ENCODE data around the gene ITGA2B. TPM values are rescaled to one million over a fixed set of nuclear protein-coding genes. Genes with fewer than 3 reads are reported as not detected.

Gene ITGA2B
- total and polyA plus RNA-seq, 2 donors (not counting 1 experiment from before 2014, with no cell fraction given) = 0.10 to 0.66 TPM

DNA sequence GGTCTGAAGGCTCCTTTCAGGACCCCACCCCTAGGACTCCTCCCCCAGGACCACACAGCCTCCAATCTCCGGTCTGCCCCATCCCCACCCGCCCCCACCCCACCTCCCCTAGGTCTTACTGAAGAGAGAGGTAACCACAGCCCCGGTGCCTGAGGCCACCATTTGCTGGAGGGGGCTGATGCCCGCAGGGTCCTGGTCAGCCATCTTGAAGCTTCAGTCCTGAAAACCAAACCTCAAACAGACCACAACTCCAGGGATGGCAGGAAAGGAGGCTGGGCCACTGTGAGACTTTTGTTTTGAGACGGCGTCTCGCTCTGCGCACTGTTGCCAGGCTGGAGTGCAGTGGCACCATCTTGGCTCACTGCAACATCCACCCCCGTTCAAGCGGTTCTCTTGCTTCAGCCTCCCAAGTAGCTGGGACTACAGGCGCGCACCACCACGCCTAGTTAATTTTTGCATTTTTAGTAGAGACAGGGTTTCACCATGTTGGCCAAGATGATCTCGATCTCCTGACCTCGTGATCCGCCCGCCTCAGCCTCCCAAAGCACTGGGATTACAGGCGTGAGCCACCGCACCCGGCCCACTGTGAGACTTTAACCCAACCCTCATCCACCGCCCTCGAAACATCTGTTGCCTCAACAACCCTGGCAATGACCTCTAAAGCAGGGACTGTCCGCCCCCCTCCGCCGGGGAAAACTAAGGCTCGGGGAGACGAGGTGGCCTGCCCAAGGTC is 65.9 kb downstream of the ITGA2B start:
- no peaks in the 10 kb centered on the region for H4K20me1 ChIP-seq (ENCODE audit: control insufficient read depth, extremely low read depth, insufficient read depth, low read length)
- DNase-seq (ENCODE audit: low read depth in 2 of 2) = no peak
- peaks cover 2% of the 10 kb centered on the region for H3K4me1 ChIP-seq (ENCODE audit: control insufficient read depth, extremely low read depth, insufficient read depth, low read length)
- H3K27me3 ChIP-seq (ENCODE audit: control insufficient read depth, insufficient read depth, low read length) = no peaks in the 10 kb centered on the region
- peaks cover 6% of the 10 kb centered on the region for H3K79me2 ChIP-seq (ENCODE audit: control insufficient read depth, insufficient read depth, low read length)
- peak overlapping the region; percentile 98 for H3K4me2 ChIP-seq (ENCODE audit: extremely low read depth, insufficient read depth, low read length)
- no peak overlapping the region for H2AFZ ChIP-seq (ENCODE audit: low read length)
- H3K9ac ChIP-seq (ENCODE audit: insufficient read depth, low read length) = peak overlapping the region; percentile 73
- H3K9me3 ChIP-seq (ENCODE audit: control insufficient read depth, insufficient read depth, low read depth, low read length) = no peaks in the 10 kb centered on the region
- peaks cover 7% of the 10 kb centered on the region for H3K36me3 ChIP-seq (ENCODE audit: control insufficient read depth, insufficient read depth, low read length)
- TF ChIP-seq, protein P1, sequence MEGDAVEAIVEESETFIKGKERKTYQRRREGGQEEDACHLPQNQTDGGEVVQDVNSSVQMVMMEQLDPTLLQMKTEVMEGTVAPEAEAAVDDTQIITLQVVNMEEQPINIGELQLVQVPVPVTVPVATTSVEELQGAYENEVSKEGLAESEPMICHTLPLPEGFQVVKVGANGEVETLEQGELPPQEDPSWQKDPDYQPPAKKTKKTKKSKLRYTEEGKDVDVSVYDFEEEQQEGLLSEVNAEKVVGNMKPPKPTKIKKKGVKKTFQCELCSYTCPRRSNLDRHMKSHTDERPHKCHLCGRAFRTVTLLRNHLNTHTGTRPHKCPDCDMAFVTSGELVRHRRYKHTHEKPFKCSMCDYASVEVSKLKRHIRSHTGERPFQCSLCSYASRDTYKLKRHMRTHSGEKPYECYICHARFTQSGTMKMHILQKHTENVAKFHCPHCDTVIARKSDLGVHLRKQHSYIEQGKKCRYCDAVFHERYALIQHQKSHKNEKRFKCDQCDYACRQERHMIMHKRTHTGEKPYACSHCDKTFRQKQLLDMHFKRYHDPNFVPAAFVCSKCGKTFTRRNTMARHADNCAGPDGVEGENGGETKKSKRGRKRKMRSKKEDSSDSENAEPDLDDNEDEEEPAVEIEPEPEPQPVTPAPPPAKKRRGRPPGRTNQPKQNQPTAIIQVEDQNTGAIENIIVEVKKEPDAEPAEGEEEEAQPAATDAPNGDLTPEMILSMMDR (conservative IDR thresholded peaks at IDR 0.05 in 1 of 2, IDR thresholded peaks at IDR 0.05 in 1 of 2; ENCODE audit: low read depth in 1 of 2, low read length in 2 of 2) = no peak
- H3K27ac ChIP-seq (ENCODE audit: insufficient read depth, low read length) = peak overlapping the region; percentile 71
- peak overlapping the region; percentile 70 to 82 (median 79) for H3K4me3 ChIP-seq (replicated peaks in 1 of 4; ENCODE audit: control extremely low read depth in 1 of 4, insufficient read depth in 1 of 4, low read depth in 3 of 4, low read length in 4 of 4)

DNA sequence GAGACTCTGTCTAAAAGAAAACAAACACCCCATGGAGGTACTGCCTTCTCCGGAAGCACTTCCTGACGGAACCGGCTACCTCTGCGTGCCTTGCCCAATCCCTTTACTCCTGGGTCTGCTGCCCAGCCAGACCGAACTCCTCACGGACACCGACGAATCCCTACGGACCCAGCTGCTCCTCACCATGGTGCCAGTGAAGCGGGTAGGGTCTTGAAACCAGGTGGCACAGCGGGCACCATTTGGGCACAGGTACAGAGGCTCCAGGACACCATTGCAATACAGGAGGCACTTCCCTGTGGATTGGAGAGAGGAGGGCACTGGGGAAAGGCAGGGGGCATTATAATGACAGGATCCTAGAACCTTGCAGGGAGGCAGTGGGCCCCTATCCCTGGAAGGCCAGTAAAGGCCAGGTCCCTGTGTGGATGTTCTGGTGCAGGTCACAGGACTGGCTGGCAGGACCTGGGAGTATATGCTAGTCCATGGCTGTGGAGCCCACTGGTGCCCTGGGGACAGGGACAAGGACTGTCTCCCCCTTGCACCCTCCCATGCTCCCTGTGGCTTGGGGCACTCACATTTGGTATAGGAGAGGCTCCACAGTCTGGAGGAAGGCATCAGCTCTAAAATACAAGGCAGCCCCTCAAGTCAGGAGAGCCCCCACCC is 67.1 kb downstream of the ITGA2B start:
- Histone ChIP-seq H4K20me1 (ENCODE audit: control insufficient read depth, extremely low read depth, insufficient read depth, low read length) (no peaks in the 10 kb centered on the region), H2AFZ (ENCODE audit: low read length) (no peak overlapping the region), H3K79me2 (ENCODE audit: control insufficient read depth, insufficient read depth, low read length) (peaks cover 6% of the 10 kb centered on the region), H3K36me3 (ENCODE audit: control insufficient read depth, insufficient read depth, low read length) (peaks cover 7% of the 10 kb centered on the region), H3K4me1 (ENCODE audit: control insufficient read depth, extremely low read depth, insufficient read depth, low read length) (peaks cover 2% of the 10 kb centered on the region), H3K4me3 (replicated peaks in 1 of 4; ENCODE audit: control extremely low read depth in 1 of 4, insufficient read depth in 1 of 4, low read depth in 3 of 4, low read length in 4 of 4) (no peak overlapping the region), H3K9ac (ENCODE audit: insufficient read depth, low read length) (no peak overlapping the region), H3K9me3 (ENCODE audit: control insufficient read depth, insufficient read depth, low read depth, low read length) (no peaks in the 10 kb centered on the region), H3K27ac (ENCODE audit: insufficient read depth, low read length) (no peak overlapping the region), H3K4me2 (ENCODE audit: extremely low read depth, insufficient read depth, low read length) (no peak overlapping the region), H3K27me3 (ENCODE audit: control insufficient read depth, insufficient read depth, low read length) (no peaks in the 10 kb centered on the region)
- no peak for DNase-seq (ENCODE audit: low read depth in 2 of 2)
- no peak for TF ChIP-seq EZH2 (IDR thresholded peaks at IDR 0.05; ENCODE audit: low read length, missing control alignments)
- TF ChIP-seq, protein P1 (conservative IDR thresholded peaks at IDR 0.05 in 1 of 2, IDR thresholded peaks at IDR 0.05 in 1 of 2; ENCODE audit: low read depth in 1 of 2, low read length in 2 of 2) = no peak

Other genes with a start within 250 kb of the ITGA2B start
- 1.0 and 1.5 TPM in 2 replicates for gene HROB, start 247.7 kb downstream of the ITGA2B start, total RNA-seq
- 1.8 and 4.7 TPM in 2 replicates for gene HROB, start 247.7 kb downstream of the ITGA2B start, polyA plus RNA-seq
- gene ASB16, start 218.9 kb downstream of the ITGA2B start, total RNA-seq = under 0.01 and 0.17 TPM in 2 replicates
- gene ASB16, start 218.9 kb downstream of the ITGA2B start, polyA plus RNA-seq = 0.07 TPM in 1 of 2 replicates, not detected in the other
- 36.2 and 45.4 TPM in 2 replicates for gene TMUB2, start 202.7 kb downstream of the ITGA2B start, total RNA-seq
- gene TMUB2, start 202.7 kb downstream of the ITGA2B start, polyA plus RNA-seq = 33.1 and 37.3 TPM in 2 replicates
- 33.6 and 36.5 TPM in 2 replicates for gene ATXN7L3, start 189.8 kb downstream of the ITGA2B start, total RNA-seq
- gene ATXN7L3, start 189.8 kb downstream of the ITGA2B start, polyA plus RNA-seq = 31.8 and 34.8 TPM in 2 replicates
- gene UBTF, start 170.0 kb downstream of the ITGA2B start, total RNA-seq = 42.1 and 49.8 TPM in 2 replicates
- 25.1 and 34.3 TPM in 2 replicates for gene UBTF, start 170.0 kb downstream of the ITGA2B start, polyA plus RNA-seq
- not detected in 2 replicates for gene SLC4A1, start 121.5 kb downstream of the ITGA2B start, total RNA-seq
- gene SLC4A1, start 121.5 kb downstream of the ITGA2B start, polyA plus RNA-seq = not detected in 2 replicates
- under 0.01 TPM in 1 of 2 replicates, not detected in the other for gene RUNDC3A, start 81.0 kb downstream of the ITGA2B start, total RNA-seq
- 0.05 TPM in 1 of 2 replicates, not detected in the other for gene RUNDC3A, start 81.0 kb downstream of the ITGA2B start, polyA plus RNA-seq
- 47.0 and 70.2 TPM in 2 replicates for gene SLC25A39, start 64.8 kb downstream of the ITGA2B start, total RNA-seq
- 35.3 and 61.1 TPM in 2 replicates for gene SLC25A39, start 64.8 kb downstream of the ITGA2B start, polyA plus RNA-seq
- gene GRN, start 44.3 kb downstream of the ITGA2B start, total RNA-seq = 315 and 448 TPM in 2 replicates
- gene GRN, start 44.3 kb downstream of the ITGA2B start, polyA plus RNA-seq = 146 and 151 TPM in 2 replicates
- 5.0 and 6.4 TPM in 2 replicates for gene FAM171A2, start 25.8 kb downstream of the ITGA2B start, total RNA-seq
- 1.4 and 1.7 TPM in 2 replicates for gene FAM171A2, start 25.8 kb downstream of the ITGA2B start, polyA plus RNA-seq
- gene GPATCH8, start 113.8 kb upstream of the ITGA2B start, total RNA-seq = 13.4 and 19.3 TPM in 2 replicates
- gene GPATCH8, start 113.8 kb upstream of the ITGA2B start, polyA plus RNA-seq = 13.7 and 14.0 TPM in 2 replicates
- 14.6 and 20.3 TPM in 2 replicates for gene FZD2, start 167.8 kb upstream of the ITGA2B start, total RNA-seq
- 14.0 and 23.2 TPM in 2 replicates for gene FZD2, start 167.8 kb upstream of the ITGA2B start, polyA plus RNA-seq